ENCODE data around the gene KIF3A. TPM values are rescaled to one million over a fixed set of nuclear protein-coding genes. Genes with fewer than 3 reads are reported as not detected.

The KIF3A gene
- total RNA-seq, 1 experiment from 2014 or later, result 13.2 TPM

GRCh38 chr5:132665574-132666080 lies 71.7 kb downstream of the KIF3A start:
- no peak overlapping the region for H3K4me3 Mint-ChIP-seq

More at GRCh38 chr5:132665574-132666080, 71.7 kb downstream of the KIF3A start:
- no peak overlapping the region for H2BK120ac ChIP-seq (ENCODE audit: low read depth, low read length, poor library complexity, severe bottlenecking)
- no peak overlapping the region for H3K18ac ChIP-seq (ENCODE audit: insufficient read length, low read depth, low read length)
- H2BK20ac ChIP-seq (ENCODE audit: low read depth, low read length, poor library complexity, severe bottlenecking), result no peak overlapping the region
- no peak overlapping the region for H4K91ac ChIP-seq (ENCODE audit: insufficient read length, low read depth, low read length)
- no peaks in the 10 kb centered on the region for H4K20me1 ChIP-seq (ENCODE audit: control insufficient read depth, insufficient read depth, insufficient read length)
- no peaks in the 10 kb centered on the region for H3K4me1 ChIP-seq (ENCODE audit: insufficient read depth, low read length)
- no peak overlapping the region for H3K9ac ChIP-seq (ENCODE audit: extremely low read depth, insufficient read length, low read length)
- H4K5ac ChIP-seq (ENCODE audit: insufficient read length, low read depth, low read length), result no peak overlapping the region
- no peak overlapping the region for H2BK12ac ChIP-seq (ENCODE audit: insufficient read length, low read depth, low read length)
- TF ChIP-seq CTCF (conservative IDR thresholded peaks at IDR 0.05), result no peak
- no peak overlapping the region for H3K23ac ChIP-seq (ENCODE audit: insufficient read length, low read depth, low read length)
- H2BK15ac ChIP-seq (ENCODE audit: low read depth, low read length), result no peak overlapping the region
- H2BK5ac ChIP-seq (ENCODE audit: insufficient read length, low read length), result no peak overlapping the region
- no peak overlapping the region for H3K14ac ChIP-seq (ENCODE audit: insufficient read depth, low read length)
- no peak overlapping the region for H3K4me2 ChIP-seq (ENCODE audit: insufficient read depth, insufficient read length, low read length)
- no peaks in the 10 kb centered on the region for H3K23me2 ChIP-seq (ENCODE audit: insufficient read length, low read depth, low read length, poor library complexity, severe bottlenecking)
- no peaks in the 10 kb centered on the region for H3K79me1 ChIP-seq (ENCODE audit: insufficient read depth, low read depth, low read length, poor library complexity, severe bottlenecking)
- no peaks in the 10 kb centered on the region for H3K79me2 ChIP-seq (ENCODE audit: insufficient read depth, low read length)
- no peak overlapping the region for H3K4ac ChIP-seq (ENCODE audit: low read depth, low read length)
- WGBS (ENCODE audit: extremely low coverage, insufficient read length, low lambda C conversion rate), result no CpG with 5 or more reads among the region's 21 CpGs
- no peak overlapping the region for H3K27ac ChIP-seq (ENCODE audit: insufficient read length, low read depth, low read length)
- Mint-ChIP-seq H3K27me3 (ENCODE audit: low read depth) (peaks cover 2% of the 10 kb centered on the region), H3K9me3 (peaks cover 0 to 2% of the 10 kb centered on the region in 2 experiments; a peak in 3 of 5 replicates), H3K36me3 (ENCODE audit: insufficient read depth in 1 of 3, low read depth in 3 of 3) (0 out of 7 replicates have a peak, but pooled peaks cover 0 to under 1% (median 0%) of the 10 kb centered on the region in 3 experiments), H3K4me1 (peaks cover 29 to 39% of the 10 kb centered on the region in 2 experiments), H3K27ac (no peak overlapping the region; a peak in 1 of 7 replicates)
- no peak overlapping the region for H3T11ph ChIP-seq (ENCODE audit: low read length)
- no peak overlapping the region for H4K8ac ChIP-seq (replicated peaks; ENCODE audit: insufficient read length, low read depth, low read length)
- no peaks in the 10 kb centered on the region for H3K27me3 ChIP-seq (ENCODE audit: insufficient read depth, low read length)
- H3K9me3 ChIP-seq (ENCODE audit: control insufficient read depth, low read depth, low read length), result no peaks in the 10 kb centered on the region
- H2AK5ac ChIP-seq (ENCODE audit: insufficient read length, low read length), result no peak overlapping the region
- H2AFZ ChIP-seq (ENCODE audit: low read length), result no peak overlapping the region
- no peak for DNase-seq
- H3K56ac ChIP-seq (ENCODE audit: insufficient read length, low read depth, low read length), result no peak overlapping the region
